HG03103 (cell line): Measurements from ENCODE around the gene CCL21.

Source experiments
- ATAC-seq: cut with Tn5 transposase; IDR thresholded peaks from one replicate; pipeline ENCODE4 v1.9.1; 2021; ENCODE audit warnings: low read depth; ENCODE audit not compliant: unreplicated experiment

The CCL21 gene

DNA sequence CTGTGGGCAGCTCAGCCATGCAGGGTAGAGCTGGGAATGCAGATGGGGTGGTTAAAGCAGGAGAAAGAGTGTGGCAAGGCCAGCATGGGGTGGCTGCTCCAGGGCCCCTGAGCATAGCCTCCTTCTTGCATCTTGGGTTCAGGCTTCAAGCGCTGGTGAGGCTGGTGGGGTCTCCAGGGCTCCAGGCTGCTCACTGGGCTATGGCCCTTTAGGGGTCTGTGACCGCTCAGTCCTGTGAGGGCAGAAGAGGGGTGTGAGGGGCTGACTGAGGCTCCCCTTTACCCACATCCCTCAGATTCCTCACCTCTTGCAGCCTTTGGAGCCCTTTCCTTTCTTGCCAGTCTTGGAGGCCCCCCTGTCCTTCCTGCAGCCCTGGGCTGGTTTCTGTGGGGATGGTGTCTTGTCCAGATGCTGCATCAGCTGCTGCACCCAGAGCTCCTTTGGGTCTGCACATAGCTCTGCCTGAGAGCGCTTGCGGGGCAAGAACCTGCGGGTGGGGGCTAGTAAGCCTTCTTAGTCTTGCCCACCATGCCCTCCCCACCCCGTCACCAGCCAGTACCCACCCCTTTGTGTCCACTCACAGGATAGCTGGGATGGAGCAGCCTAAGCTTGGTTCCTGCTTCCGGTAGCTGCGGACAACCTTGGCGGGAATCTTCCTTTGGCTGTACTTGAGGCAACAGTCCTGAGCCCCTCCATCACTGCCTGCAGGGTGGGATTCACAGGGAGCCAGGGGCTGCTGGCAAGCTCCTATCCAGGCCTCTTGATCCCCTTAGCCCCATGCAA is 549 bp downstream of the CCL21 start:
- no peak for ATAC-seq

DNA sequence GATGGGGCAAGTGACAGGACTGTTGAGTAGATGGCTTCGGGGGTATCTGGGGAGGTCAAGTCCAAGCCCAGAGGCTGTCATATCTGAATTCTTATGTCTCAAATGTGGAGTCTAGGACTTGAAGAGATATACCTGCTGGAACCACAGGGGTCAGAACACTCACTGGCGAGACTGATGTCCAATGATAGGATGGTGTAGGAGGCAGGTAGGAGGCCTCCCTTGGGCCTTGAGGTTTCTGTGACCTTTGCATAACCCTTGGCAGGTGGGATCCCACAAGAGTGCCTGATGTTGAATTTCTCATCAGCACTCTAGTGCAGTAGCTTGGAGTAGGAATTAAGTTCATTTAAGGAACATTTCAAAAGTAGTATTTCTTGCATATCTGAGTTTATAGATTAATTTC is 2.8 kb downstream of the CCL21 start:
- no peak for ATAC-seq

DNA sequence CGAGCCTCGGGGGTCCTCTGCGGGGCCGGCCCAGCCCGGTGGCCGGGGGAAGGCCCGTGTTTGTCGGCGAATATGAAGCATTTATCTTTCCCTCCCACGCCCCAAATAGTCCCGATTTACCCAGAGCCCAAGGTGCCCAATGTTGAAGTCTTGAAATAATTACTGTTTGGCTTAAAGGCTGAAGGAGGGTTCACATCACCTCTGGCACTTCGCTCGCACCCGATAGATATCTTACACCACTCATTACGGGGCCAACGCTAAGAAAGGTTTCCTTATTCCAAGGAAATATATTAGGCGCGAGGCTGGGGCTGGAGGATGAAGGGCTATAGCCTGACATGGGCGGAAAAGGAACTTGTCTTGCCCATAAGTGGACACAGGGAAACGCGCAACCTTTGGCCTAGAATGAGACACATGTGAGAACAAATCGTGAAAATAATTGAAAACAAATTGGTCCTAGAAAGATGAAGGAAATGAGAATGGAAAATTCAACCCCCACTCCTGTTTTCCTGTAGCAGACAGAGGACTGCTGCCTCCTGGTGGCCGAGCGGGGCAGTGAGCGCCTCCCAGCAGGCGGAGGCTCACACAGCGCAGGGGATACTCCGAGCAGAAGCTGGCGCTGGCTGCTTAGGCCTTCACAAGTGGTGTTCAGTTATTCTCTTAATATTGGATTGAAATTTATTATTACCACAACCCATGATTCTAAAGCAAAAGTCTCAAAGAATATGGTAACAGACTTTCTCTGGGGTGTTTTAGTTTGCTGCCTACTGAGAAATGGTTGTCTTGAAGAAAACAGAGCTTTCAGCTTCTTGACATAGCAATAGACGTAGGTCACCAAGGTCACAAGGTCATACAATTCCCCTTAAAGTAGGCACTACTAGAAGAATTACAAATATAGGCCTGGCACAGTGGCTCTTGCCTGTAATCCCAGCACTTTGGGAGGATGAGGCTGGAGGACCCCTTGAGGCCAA is 7.9 kb downstream of the CCL21 start:
- peak; percentile 71 for ATAC-seq

DNA sequence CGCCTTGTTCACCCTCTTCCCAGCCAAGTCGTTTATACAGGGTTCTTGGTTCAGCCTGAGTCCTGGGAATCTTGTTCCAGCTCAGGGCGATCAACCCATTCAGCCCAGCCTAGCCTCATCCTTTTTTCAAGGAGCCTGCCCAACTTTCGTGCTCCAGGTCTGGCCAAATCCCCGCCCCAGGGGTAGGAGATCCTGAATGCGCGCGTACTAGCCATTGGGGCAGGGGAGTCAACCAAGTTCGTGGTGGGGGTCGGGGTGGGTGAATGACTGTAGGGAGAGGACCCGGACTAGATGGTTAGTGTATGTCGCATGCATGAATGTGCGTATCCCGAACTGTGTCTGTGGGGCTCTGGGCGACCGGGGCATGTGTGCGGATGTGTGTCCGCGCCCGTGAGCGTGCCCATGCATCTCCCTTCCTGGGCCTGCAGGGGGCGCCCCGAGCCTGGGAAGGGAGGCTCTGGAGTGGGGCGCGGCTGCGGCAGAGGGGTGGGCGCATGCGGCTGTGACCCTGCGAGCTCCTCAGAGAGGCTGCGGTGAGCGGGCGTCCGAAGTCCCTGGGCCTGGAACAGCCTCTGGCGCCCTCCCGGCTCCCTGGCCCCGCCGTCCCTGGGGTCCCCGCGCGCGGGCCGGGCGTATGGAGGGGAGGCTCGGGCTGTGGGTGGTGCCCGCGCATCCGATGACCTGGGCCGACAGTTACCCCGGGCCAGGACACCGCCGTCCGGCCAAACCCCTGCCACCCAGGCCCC is 8.7 kb downstream of the CCL21 start:
- ATAC-seq = no peak

DNA sequence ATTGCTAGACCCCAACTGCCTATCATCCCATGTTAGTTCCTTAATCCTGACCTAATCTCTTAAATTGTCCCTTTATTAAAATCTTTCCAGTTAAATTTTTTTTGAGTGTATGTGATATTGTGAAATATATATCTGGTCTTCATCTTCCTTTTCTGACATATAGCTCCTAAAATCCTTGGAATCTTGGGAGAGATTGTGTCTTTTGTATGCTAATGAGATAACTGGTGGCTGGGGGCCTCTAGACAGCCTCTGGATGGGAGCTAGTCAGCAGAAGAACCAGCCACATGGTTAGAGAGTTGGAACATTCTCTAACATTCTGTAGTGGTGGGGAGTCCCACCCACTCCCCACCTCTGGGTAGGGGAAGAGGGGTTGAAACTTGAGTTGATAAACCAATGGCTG is 15.1 kb downstream of the CCL21 start:
- no peak for ATAC-seq

DNA sequence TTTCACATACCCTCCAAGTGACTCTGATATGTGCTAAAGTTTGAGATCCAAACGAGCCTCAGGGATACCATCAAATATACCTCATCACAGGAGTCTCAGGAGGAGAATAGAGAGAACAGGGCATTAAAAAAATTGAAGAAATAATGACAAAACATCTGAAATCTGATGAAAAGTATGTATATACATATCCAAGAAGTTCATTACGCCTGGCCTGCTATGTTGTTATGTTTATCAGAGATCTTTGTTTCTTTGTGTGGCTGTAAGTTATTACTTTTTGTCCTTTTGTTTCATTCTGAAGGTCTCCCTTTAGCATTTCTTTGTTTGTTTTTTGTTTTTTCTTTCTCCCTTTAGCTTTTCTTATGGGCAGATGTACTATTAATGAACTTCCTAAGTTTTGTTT is 16.4 kb downstream of the CCL21 start:
- ATAC-seq = no peak

DNA sequence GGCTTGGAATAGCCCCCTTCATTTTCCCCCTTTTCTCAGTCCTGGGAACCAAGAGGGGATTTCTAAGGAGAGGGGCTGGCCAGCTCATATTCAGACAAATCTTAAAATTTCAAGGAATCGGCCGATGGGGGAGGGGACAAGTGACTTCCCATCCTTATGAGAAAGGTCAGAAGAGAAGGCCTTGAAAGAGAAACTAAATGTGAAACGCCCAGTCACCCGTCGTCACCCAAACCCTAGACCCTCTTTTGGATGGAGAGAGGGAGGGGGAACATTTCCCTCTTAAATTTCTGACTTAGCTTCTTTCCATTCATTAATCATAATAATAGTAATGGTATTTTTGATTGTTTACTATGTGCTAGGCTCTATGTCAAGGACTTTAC is 18.0 kb downstream of the CCL21 start:
- no peak for ATAC-seq

DNA sequence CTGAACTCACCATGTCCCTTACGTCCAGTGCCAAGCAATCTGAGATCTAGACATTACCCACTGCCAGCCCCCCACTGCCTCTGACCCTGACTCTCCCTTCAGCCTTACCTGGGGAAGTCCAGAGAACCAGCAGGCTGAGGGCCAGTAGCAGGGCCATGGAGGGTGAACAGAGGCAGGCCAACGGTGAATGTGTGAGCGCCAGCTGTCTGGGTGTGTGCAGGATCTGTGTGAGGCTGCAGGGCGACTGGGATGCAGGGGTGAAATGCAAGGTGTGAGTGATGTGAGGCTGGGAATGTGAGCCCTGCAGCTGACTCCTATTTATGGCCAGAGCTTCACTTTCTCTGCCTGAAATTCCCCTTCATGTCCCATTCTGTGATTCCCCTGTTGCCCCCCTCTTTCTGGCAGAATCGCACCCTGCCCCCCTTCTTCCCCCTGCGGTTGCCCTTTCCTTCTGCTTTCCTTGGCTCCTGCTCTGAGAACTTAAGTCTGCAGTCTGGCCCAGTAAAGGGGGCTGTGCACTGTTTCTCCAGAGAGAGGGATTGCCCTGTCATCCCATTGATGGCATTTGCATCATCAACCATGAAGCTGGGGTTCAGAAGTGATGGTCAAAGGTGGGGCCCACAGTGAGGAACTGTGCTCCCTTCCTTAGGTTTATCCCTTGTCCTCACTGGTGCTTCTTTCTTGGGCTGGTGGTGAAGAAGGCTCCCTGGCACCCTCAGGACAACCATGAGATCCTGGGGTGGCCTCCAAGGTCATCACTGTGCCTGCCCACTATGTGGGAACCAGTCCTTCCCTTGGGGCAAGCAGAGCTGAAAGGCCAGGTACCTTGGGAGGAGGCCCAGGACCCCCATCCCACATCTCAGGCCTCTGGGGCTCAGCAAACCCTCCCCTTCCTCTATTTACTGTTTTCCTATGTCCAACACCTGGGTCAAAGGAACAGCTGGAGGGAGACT is 18.7 kb downstream of the CCL21 start, which contains the start of gene CCL19:
CCL19 (minus strand) TSS at position 294 of the 953 bp plus-strand sequence; CDS start at position 157, 137 bp downstream.
- no peak for ATAC-seq

DNA sequence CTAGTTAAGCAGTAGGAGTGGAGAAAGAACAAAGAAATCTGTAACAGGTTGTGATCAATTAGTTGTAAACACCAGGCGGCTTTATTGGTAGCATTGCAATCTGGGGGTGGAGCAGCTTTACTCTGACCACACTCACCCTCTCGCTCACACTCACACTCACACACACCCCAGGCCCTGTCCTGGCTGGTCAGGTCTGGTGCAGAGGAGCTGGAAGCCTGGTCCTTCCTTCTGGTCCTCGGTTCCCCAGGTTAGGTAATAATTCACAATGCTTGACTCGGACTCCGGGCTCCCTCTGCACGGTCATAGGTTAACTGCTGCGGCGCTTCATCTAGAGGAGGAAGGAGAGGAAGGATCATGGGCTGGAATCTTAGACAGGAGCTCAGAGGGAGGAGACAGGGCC is 20.4 kb downstream of the CCL21 start:
- no peak for ATAC-seq

DNA sequence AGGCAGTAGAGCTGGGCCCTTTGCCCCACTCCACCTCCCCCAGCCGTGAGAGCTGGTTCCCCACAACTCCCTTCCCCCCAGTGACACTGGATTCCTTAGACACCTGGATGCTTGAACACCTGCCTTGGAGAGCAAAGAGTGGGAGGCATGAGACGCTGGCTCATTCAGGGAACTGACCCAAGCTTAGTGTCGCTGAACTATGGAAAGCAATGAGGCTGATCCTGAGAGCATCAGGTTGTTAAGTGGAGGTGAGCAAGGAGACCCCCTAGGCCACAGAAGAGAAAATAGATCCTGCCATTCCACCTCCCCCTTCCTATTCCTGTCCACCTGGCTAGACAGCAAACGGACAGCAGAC is 20.8 kb downstream of the CCL21 start:
- no peak for ATAC-seq

DNA sequence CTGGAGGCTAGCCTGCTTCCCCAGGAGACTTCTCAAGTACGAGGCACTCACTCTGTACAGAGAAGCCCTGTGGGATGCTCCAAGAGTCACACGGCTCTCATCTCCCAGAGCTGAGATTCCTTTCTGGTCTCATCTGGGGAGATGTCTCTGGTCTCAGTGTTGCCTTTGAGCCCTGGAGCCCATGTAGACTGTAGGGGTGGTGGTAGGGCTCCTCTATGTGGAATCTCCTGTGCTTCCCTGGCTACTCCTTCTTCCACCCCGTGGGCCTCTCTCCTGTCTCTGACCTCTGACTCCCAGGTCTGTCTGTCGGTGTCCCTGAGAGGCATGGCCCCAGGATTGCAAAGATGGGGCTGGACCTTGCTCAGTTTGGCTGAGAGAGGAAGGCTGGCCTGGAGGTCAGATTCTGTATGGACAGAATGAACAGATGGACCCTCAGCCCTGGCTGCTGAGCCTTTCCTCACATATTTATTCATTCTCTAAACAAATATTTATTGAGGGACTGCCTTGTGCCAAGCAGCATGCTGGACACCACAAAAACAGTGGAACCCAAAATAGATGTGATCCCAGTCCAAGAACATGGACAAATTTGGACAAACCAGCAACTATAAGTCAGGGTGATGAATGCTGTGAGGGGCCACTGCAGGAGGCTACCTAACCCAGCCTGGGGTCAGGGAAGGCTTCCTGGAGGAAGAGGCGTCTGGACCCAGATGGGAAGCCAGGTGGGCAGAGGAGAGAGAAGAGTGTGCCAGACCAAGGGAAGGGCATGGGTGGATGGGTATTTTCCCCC is 21.4 kb downstream of the CCL21 start:
- ATAC-seq = no peak

DNA sequence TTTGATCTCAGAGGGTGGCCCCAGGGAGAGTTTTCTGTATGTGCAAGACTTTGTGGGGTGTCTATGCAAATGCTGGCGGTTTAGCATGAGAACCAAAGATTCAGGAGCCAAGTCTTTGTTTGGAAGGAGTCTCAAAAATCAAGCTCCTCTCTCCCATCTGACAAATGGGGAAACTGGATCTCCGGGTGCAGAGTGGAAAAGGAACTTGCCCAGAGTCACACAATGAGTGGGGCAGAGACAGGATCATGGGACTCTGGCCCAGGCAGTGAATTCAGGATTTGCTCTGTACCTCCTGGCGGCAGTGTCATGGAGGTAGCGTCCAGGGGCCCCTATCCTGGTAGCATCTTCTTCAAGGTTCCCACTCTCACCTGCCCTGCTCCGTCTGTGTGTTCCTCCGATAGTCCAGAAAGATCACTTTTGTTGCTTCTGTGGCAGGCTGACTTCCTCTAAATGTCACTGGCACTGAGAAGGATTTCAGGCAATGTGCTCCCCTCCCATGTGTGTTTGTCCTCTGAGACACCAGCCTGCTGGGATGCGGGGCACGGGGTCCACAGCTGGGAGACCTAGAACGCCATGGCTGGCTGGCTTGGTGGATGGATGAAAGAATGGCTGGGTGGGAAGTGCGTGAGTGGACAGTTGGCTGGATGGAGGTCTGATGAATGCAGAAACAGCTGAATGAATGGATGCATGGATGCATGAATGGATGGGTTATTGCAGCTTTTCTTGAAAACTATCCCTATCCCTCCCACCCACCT is 22.5 kb downstream of the CCL21 start:
- ATAC-seq = no peak

DNA sequence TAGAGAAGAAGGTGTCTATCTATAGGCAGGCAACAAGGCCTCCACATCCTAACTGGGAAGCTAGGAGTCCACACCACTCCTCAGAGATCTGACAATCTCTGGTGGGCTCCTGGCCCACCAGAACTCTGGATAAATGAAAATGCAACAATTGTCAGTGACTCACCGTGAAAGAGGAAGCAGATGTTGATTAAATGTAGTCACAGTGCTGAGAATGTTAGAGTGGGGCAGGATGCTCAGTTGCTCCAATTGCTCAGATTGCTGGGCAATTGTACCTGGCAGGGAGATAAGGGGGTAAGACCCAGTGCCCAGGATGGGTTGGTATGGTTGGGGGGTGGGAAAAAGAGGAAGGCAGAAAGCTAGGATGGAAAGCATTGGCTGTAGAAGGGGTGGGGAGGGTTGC is 23.2 kb downstream of the CCL21 start:
- ATAC-seq = no peak

DNA sequence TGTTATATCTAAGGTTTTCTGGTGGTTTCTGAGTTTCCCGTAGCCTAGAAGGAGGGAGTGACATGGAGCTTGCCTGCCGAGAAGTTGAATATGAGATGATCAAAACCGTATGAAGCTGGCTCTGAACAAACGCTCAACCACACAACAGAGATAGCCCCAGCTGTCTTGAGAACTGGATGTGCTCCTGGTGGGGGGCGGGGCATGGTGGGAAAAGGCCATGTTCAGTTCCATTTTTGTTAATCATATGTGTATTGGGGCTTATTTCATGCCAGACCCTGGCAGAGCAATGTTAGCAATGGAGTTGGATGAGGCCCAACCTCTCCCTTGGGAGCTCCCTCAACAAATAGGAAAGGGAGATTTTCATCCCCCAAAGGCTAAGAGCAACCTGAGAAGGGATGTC is 23.7 kb downstream of the CCL21 start:
- ATAC-seq = no peak

DNA sequence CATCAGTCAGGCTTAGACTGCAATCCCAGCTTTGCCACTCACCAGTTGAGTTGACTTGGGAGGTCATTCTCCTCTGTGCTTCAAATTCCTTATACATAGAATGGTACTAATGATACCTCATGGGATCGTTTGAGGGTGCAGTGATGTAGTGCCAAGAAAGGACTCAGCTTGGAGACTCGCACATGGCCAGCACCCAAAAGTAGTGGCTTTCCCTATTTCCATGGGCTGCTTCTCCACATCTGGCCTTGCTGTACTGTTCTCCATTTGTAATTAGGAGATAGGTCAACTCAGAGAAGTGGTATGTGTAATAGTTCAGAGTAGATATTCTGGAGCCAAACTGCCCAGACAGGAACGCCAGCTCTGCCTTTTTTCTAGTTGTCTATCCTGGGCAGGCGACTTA is 24.3 kb downstream of the CCL21 start:
- ATAC-seq = no peak

DNA sequence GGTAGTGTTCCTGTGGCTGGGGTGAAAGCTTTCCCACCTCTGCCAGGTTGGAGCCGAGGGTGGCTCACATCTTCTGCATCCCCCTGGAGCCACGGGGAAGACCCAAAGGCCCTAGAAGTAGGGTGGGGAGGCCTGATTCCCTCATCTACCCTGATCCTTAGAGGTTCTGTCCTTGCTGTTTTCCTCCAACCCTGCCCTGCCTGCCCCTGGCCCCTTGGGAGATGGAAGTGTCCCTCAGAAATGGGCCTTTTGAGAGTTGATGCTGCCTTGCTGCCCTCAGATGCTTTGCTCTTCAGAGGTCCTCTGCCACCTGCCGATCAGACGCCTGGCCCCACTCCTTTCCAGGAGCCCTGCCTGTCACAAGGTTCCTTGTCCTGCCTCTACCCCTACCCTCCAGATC is 25.1 kb downstream of the CCL21 start:
- no peak for ATAC-seq

DNA sequence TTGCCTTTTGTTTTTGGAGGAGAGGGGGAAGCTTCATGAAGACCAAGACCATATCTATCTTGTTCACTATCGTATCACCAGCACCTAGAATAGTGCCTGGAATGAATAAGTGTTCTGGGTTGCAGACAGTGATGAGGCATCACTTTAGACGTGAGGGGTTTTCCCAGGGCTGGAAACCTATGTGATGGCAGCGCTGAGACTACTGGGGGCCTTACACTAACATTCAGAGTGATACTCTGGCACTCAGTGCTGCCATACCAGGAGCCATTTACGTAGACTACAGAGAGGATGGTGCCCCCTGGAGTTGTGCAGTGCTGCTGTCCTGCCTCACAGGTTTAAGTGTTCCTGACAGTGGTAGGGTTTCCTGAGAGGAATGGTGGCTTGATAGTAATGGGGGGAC is 25.8 kb downstream of the CCL21 start:
- ATAC-seq = no peak

DNA sequence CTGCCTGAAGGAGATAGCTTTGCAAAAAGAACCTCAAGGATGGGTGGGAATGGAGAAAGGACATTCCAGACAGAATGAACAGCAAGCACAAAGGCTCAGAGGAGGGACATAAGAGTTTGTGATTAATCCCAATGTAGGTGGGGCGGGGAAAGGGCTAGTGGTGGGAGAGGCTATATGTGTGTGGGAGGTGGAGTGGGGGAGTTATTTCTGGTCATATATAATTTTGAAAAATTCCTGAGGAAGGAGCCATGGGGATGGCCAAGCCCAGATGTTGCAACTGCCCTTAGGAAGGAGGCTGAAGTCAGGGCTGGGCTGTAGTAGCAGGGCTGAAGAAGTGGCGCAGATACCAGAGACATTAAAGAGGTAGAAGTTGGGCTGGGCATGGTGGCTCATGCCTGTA is 34.1 kb downstream of the CCL21 start:
- ATAC-seq = no peak
